DMS 273 treated with DMSO at 0.1 percent for 48 hours (cell line): Measurements from ENCODE around the gene PCSK6.

Experiments
- DNase-seq: peaks from one replicate; lab custom pipeline; 2025; lab: John Stamatoyannopoulos, UW

Gene PCSK6

GRCh38 chr15:101522621-101523559 lies 33.4 kb upstream of the PCSK6 start:
- no peak for DNase-seq

GRCh38 chr15:101522091-101522490 lies 32.6 kb upstream of the PCSK6 start:
- DNase-seq: no peak

DNA sequence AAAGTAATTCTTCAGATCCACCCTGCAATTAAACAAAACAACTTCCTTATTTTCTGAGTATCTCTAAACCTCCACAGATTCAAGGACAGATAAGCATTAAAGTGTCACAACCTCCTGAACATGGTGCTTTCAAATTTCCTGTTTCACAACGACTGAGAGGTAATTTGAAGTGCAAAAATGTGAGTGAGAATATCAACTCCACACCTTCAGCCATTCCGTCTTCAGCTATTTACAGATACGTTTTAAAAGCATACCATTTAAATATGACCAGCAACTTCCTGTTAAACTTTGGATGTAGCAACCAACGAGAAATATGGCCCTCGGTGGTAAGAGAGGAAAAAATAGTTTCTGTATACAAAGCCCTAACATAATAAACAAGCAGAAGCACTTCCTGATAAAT lies 32.1 kb upstream of the PCSK6 start:
- DNase-seq: no peak

GRCh38 chr15:101521069-101521468 lies 31.6 kb upstream of the PCSK6 start:
- DNase-seq: no peak

- DNase-seq: no peak
Measured at GRCh38 chr15:101520395-101520794, 30.9 kb upstream of the PCSK6 start.

DNA sequence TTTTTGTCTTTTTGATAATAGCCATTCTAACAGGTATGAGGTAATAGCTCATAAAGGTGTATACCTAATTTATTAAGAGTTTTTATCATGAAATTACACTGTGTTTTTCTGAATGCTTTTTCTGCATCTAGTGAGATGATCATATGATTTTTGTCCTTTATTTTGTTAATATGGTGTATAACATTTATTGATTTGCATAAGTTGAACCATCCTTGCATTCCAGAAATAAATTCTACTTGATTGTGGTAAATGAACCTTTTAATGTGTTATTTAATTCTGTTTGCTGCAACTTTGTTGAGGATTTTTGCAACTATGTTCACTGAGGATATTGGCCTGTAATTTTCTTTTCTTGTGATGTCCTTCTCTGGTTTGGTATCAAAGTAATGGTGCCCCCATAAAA lies 28.0 kb upstream of the PCSK6 start:
- DNase-seq: no peak

GRCh38 chr15:101514318-101514717 lies 24.8 kb upstream of the PCSK6 start:
- no peak for DNase-seq

DNA sequence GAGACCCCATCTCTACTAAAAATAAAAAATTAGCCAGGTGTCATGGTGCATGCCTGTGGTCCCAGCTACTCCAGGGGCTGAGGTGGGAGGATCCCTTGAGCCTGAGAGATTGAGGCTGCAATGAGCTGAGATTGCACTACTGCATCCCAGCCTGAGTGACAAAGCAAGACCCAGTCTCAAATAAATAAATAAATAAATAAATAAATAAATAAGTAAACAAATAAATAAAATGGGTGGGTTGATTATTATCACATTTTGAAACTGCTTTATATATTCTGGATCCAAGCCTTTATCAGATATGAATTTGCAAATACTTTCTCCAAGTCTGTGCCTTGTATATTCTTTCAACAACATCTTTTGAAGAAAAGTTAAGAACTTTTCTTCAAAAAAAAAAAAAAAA lies 22.2 kb upstream of the PCSK6 start:
- DNase-seq: no peak

DNA sequence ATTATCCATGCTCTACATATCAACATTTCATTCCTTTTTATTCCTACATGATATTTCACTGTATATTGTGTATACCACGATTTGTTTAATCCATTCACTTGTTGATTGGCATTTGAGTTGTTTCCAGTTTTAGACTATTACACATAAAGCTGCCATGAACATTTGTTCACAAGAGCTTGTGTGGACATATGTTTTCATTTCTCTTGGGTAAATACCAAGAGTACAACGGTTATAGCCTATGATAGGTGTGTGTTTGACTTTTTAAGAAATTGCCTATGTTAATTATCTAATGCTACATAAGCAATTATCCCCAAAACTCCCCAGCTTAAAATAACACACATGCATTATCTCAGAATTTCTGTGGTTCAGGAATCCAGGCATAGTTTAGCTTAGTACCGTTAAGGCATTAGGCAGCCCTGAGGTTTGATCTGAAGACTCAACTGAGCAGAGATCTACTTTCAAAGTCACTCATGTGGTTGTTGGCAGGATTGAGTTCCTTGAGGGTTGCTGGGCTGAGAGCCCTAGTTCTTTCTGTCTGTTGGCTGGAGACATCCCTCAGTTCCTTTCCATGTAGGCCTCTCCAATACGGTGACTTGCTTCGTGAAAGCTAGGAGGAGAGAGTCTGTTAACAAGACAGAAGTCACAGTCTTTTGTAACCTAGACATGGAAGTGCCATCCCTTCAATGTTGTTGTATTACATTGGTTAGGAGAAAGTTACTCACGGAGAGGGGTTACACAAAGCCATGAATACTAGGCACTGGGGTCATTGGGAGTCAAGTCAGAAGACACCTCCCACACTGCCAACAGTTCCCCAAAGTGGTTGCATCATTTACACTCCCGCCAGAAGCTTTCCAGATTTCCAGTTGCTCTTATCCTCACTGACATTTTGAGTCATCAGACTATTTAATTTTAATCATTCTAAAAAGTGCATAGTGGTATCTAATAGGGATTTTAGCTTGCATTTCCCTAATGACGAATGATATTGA lies 21.0 kb upstream of the PCSK6 start:
- no peak for DNase-seq

- no peak for DNase-seq
Measured at GRCh38 chr15:101509279-101509678, 19.8 kb upstream of the PCSK6 start.

- DNase-seq: no peak
Measured at GRCh38 chr15:101506491-101506890, 17.0 kb upstream of the PCSK6 start.

- DNase-seq: no peak
Measured at GRCh38 chr15:101505610-101506337, 16.3 kb upstream of the PCSK6 start.

GRCh38 chr15:101504866-101505609 lies 15.5 kb upstream of the PCSK6 start:
- DNase-seq: no peak

GRCh38 chr15:101504373-101504772 lies 14.9 kb upstream of the PCSK6 start:
- DNase-seq: no peak

GRCh38 chr15:101503296-101503599 lies 13.7 kb upstream of the PCSK6 start:
- DNase-seq: no peak

DNA sequence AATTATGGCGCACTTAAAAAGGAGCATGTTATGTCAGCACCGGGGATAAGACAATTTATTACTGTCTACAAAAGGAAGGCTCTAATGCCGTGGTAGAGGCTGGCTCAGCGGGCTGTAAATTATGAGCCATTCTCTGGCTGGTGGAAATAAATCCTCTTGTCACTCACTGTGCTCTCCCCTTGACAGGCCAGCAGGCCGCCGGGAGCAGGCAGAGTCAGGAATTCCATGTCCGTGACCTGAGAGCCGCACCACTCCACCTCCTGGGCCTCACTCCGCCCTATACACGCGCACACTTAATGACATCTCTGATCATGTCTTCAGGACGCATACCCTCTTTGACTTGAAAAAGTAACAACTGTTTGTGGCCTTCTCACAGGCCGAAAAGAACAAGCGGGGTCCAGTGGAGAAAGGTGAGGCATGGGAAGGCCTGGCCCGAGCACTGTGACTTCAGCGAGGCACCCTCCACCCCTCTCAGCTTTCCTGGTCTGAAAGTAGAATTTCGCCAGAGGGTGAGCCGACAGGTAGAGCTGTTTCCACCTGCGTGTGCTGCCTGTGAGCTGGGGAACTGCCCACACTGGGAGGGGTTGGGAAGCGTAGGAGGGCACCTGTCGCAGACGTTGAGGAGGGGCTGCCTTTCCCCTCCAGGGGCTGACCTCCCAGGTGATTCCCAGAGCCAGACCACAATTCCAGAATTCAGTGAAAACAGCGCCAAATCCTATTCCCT lies 13.2 kb upstream of the PCSK6 start:
- DNase-seq: no peak

GRCh38 chr15:101501703-101502373 lies 12.3 kb upstream of the PCSK6 start:
- DNase-seq: no peak

DNA sequence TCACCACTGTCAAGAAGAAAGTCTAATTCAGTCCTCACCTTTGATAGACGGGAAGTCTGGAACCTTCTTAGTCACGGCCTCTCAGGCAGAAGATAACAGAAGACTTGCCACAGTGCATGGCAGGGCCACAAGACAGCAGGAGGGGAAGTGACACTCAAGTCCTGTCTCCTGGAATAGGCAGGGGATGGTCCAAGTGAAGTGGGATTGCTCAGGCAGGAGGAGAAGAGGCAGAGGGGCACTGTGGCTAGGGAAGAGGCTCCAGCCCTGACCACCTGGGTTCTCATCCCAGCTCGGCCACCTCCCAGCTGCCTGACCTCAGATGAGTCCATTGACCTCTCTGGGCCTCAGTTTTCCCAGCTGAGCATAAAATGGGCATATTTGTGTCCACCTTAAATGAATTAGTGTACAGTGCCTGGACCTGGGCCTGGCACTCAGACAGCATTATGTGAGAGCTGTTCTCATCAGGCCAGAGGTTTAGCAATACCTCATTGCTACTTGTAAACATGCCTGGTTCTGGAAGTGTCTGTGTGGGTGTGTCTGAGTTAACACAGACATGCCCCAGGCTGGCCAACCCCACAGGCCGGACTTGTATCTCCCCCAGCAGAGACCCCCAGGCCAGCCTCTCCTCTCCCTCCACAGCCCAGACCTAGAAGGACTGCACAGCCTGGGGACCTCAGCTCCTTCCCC lies 11.5 kb upstream of the PCSK6 start:
- no peak for DNase-seq

DNA sequence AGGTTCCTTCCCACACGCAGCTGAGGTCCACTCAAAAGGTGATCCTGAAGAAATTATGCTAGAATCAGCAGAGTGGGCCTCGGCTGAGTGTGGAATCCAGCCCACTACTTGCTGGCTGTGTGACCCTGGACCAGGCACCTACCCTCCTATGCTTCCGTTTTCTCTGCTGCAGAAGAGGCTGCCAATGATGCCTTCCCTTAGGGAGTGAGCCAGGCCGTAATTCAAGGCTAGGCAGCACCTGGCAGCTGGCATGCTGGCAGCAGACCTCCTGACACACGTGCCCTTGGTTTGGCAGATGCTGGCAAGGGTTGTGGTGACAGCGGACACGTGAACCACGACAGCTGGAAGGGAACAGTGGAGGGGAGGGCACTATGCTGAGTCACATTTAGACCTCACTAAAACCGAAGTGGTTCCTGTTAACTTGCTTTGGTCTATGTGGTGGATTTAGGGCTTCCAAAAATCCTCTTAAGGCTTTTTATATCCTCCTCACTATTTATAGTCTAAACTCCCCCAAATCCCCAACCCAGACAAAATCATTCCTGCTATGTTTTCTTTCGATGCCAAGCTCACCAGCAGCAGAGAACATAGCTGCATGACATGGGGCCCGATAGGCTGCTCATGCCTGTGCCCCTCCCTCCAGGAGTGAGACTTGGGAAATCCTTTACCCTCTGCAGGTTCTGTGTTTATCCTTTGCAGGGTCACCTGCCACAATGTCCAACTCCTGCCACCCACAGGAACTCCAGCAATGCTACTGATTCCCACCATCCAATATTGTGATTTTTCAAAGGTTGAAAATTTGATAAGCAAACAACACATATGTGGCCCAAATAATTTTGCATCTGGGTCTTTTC lies 10.6 kb upstream of the PCSK6 start:
- DNase-seq: peak; percentile 71
